Measurements from ENCODE around the gene NINJ2. TPM values are rescaled to one million over a fixed set of nuclear protein-coding genes. Genes with fewer than 3 reads are reported as not detected.

The NINJ2 gene
- total RNA-seq, 4 donors from 2014 or later: 1.4 to 8.0 (median 5.6) TPM

DNA sequence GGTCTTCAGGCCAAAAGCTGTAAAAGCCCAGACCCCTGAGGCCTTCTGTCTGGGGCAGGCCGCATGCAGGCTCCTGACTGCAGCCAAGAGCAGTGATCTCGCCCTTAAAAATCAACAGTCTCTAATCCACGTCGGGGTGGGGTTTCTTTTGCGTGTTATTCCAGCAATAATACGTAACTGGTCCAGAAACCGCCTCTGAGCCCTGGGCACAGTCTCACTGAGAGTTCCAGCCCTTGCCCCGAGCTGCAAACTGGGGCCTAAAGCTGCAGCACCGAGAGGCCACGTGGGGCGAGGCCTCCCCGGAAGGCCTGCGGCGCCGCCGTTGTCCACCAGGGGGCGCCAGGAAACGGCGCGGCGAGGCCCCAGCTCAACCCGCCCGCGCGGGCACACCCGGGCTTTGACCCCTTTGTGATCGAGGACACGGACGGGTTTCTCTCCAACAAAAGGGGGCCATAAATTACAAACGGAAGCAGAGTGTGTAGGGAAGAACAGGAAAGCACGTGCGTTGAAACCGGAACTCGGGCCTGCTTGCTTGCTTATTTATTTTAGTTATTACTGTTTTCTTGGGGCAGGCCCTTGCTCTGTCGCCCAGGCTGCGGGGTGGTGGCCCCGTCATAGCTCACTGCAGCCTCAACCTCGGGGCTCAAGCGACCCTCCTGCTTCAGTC is 87.2 kb downstream of the NINJ2 start:
- peaks cover 14 to 32% (median 22%) of the 10 kb centered on the region in 4 donors for H3K4me1 ChIP-seq
- H3K4me3 ChIP-seq: peak overlapping the region in 1 of 4 donors; percentile 33
- no peaks in the 10 kb centered on the region for H3K36me3 ChIP-seq
- no peaks in the 10 kb centered on the region for H3K9me3 ChIP-seq
- intact Hi-C loops (cut with DNase I; ENCODE audit: low total_unique reads): loop anchor here (5.0 kb wide), 1 partner anchor 176 kb away; the partner anchor contains the start of gene WNK1
- TF ChIP-seq POLR2AphosphoS5 (IDR thresholded peaks at IDR 0.05): no peak
- TF ChIP-seq CTCF (IDR thresholded peaks at IDR 0.05): peak; percentile 98 to 100 (median 100)
- H3K27ac ChIP-seq: peak overlapping the region; percentile 56 to 69 (median 61)
- DNase-seq: peak; percentile 84
- in situ Hi-C loops (cut with MboI; ENCODE audit: low pct_ligation_motif_present in 1 of 4, low pct_unique_long_range_greater_than_20kb in 1 of 4, low sequenced_read_pairs in 3 of 4): loop anchor here in 3 of 4 donors (5.0 to 25.0 kb wide), 4 partner anchors 161 to 379 kb away; no protein-coding TSS in a partner anchor
- WGBS, 2 donors (ENCODE audit: low coverage in 1 of 2): 6 to 15% methylated on average over 5 to 38 of the region's 39 CpGs
- H3K27me3 ChIP-seq: no peaks in the 10 kb centered on the region

GRCh38 chr12:575129-575502 is 88.1 kb downstream of the NINJ2 start:
- no peak for TF ChIP-seq POLR2A (IDR thresholded peaks at IDR 0.05)
- TF ChIP-seq POLR2AphosphoS5 (IDR thresholded peaks at IDR 0.05): no peak
- no peak for TF ChIP-seq CTCF (IDR thresholded peaks at IDR 0.05)
- no peak for TF ChIP-seq EP300 (IDR thresholded peaks at IDR 0.05; ENCODE audit: low read depth)
- no peak overlapping the region for H3K4me3 ChIP-seq
- intact Hi-C loops (cut with DNase I; ENCODE audit: low total_unique reads): loop anchor here (5.0 kb wide), 1 partner anchor 177 kb away; the partner anchor contains the start of gene WNK1
- in situ Hi-C loops (cut with MboI; ENCODE audit: low pct_ligation_motif_present in 1 of 4, low pct_unique_long_range_greater_than_20kb in 1 of 4, low sequenced_read_pairs in 3 of 4): loop anchor here in 3 of 4 donors (5.0 to 25.0 kb wide), 4 partner anchors 162 to 380 kb away; no protein-coding TSS in a partner anchor
- DNase-seq: no peak
- no peaks in the 10 kb centered on the region for H3K36me3 ChIP-seq
- peak overlapping the region; percentile 56 to 69 (median 61) for H3K27ac ChIP-seq
- H3K9me3 ChIP-seq: no peaks in the 10 kb centered on the region
- H3K27me3 ChIP-seq: no peaks in the 10 kb centered on the region
- peaks cover 16 to 42% (median 29%) of the 10 kb centered on the region in 4 donors for H3K4me1 ChIP-seq
- 90% methylated on average over 7 of the region's 7 CpGs; no CpG with 5 or more reads in 1 of the 2 donors for WGBS, 2 donors (ENCODE audit: low coverage in 1 of 2)

DNA sequence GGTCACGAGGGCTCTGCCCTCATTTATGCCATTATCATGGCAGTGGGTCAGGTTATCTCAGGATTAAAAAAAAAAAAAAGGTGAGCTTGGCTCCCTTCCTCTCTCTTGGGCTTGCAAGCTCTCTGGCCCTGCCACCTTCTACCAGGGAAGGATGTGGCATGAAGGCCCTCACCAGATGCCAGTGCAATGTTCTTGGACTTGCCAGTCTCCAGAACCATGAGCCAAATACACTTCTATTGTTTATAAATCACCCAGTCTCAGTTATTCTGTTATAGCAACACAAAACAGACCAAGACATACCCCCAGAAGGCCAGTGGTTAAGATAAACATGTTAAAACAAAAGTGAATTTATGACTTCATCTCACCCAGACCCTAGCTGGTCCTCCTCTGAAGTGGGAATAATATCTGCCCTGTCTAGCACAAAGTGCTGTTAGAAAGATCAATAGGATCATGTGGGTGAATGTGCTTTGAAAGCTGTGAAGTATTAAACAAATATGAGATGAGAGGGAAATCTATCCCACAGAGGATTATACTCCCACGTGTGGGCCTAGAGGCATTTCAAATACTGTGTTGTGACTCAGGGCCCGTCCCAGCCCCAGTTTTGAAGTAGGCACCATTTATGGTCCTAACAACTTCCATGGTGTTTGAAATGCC is 88.6 kb downstream of the NINJ2 start:
- H3K4me1 ChIP-seq: peaks cover 16 to 45% (median 32%) of the 10 kb centered on the region in 4 donors
- intact Hi-C loops (cut with DNase I; ENCODE audit: low total_unique reads): loop anchor here (5.0 kb wide), 1 partner anchor 178 kb away; the partner anchor contains the start of gene WNK1
- no peak for DNase-seq
- 72% methylated on average over 3 of the region's 3 CpGs; no CpG with 5 or more reads in 1 of the 2 donors for WGBS, 2 donors (ENCODE audit: low coverage in 1 of 2)
- no peaks in the 10 kb centered on the region for H3K36me3 ChIP-seq
- in situ Hi-C loops (cut with MboI; ENCODE audit: low pct_ligation_motif_present in 1 of 4, low pct_unique_long_range_greater_than_20kb in 1 of 4, low sequenced_read_pairs in 3 of 4): loop anchor here (5.0 to 25.0 kb wide), 7 partner anchors 163 to 380 kb away; partner anchors contain the start of genes RAD52 (in 1 of the 4) and WNK1 (in 1 of the 4)
- no peaks in the 10 kb centered on the region for H3K27me3 ChIP-seq
- TF ChIP-seq CTCF (IDR thresholded peaks at IDR 0.05): no peak
- no peak for TF ChIP-seq EP300 (IDR thresholded peaks at IDR 0.05; ENCODE audit: low read depth)
- TF ChIP-seq POLR2A (IDR thresholded peaks at IDR 0.05): no peak
- TF ChIP-seq POLR2AphosphoS5 (IDR thresholded peaks at IDR 0.05): no peak
- no peak overlapping the region for H3K4me3 ChIP-seq
- no peaks in the 10 kb centered on the region for H3K9me3 ChIP-seq
- H3K27ac ChIP-seq: peak overlapping the region in 3 of 4 donors; percentile 56 to 69 (median 62)

- H3K9me3 ChIP-seq: no peaks in the 10 kb centered on the region
- H3K27me3 ChIP-seq: no peaks in the 10 kb centered on the region
- in situ Hi-C loops (cut with MboI; ENCODE audit: low pct_ligation_motif_present in 1 of 4, low pct_unique_long_range_greater_than_20kb in 1 of 4, low sequenced_read_pairs in 3 of 4) (loop anchor here in 3 of 4 donors (5.0 to 25.0 kb wide), 5 partner anchors 179 to 382 kb away; partner anchors contain the start of genes RAD52 (in 1 of the 3) and WNK1 (in 1 of the 3)), intact Hi-C loops (cut with DNase I; ENCODE audit: low total_unique reads) (loop anchor here (2.0 kb wide), 1 partner anchor 70 kb away; no protein-coding TSS in a partner anchor)
- H3K36me3 ChIP-seq: no peaks in the 10 kb centered on the region
- 80 to 83% methylated on average over 4 to 5 of the region's 5 CpGs for WGBS, 2 donors (ENCODE audit: low coverage in 1 of 2)
- H3K4me3 ChIP-seq: no peak overlapping the region
- H3K27ac ChIP-seq: no peak overlapping the region
- no peak for DNase-seq
- H3K4me1 ChIP-seq: peaks cover 16 to 59% (median 42%) of the 10 kb centered on the region in 4 donors
- TF ChIP-seq EP300 (IDR thresholded peaks at IDR 0.05; ENCODE audit: low read depth) (no peak), POLR2AphosphoS5 (IDR thresholded peaks at IDR 0.05) (no peak), CTCF (IDR thresholded peaks at IDR 0.05) (no peak), POLR2A (IDR thresholded peaks at IDR 0.05) (no peak)
Measured at GRCh38 chr12:573232-573631, 90.0 kb downstream of the NINJ2 start.
